Forelimb muscle (tissue), 1 donor: Measurements from ENCODE around the gene SLC15A3. TPM values are rescaled to one million over a fixed set of nuclear protein-coding genes. Genes with fewer than 3 reads are reported as not detected.
A peak's percentile ranks its signal among the peaks of the same experiment; 100 is the strongest.
"Not testable (repeated sequence)": the region's sequence is repeated elsewhere in the genome, so short reads cannot be mapped to it uniquely, and the experiment has no call there.

Source experiments
- DNase-seq: peaks from one replicate; pipeline ENCODE4 v3.0.0-alpha.2; 2013; ENCODE audit warnings: low read depth
- polyA plus RNA-seq: library from polyadenylated mRNA; unstranded; fragments of 120-200 nt; gene quantifications from one replicate; pipeline ENCODE4 v1.2.1, GENCODE V29; 2013; ENCODE audit not compliant: insufficient read length

SLC15A3 gene
- polyA plus RNA-seq, 1 donor = 18.2 TPM

GRCh38 chr11:60914633-60915247, 37.2 kb downstream of the SLC15A3 start:
- no peak for DNase-seq

- peak; percentile 90 for DNase-seq
Measured at GRCh38 chr11:60913793-60914632, 38.0 kb downstream of the SLC15A3 start, which contains the start of gene TMEM109. TSS of gene TMEM109 (plus strand) at chr11:60914158. CDS start at chr11:60919694, 5,536 bp downstream.

- DNase-seq = no peak
Measured at GRCh38 chr11:60912851-60913528, 39.0 kb downstream of the SLC15A3 start.

GRCh38 chr11:60912223-60912850, 39.6 kb downstream of the SLC15A3 start:
- DNase-seq = no peak

- DNase-seq = no peak
Measured at GRCh38 chr11:60910711-60911380, 41.1 kb downstream of the SLC15A3 start.

GRCh38 chr11:60910281-60910687, 41.7 kb downstream of the SLC15A3 start:
- DNase-seq = no peak

GRCh38 chr11:60909680-60910280, 42.2 kb downstream of the SLC15A3 start:
- DNase-seq = not testable (repeated sequence)

GRCh38 chr11:60908803-60909202, 43.2 kb downstream of the SLC15A3 start:
- no peak for DNase-seq

GRCh38 chr11:60906132-60906972, 45.6 kb downstream of the SLC15A3 start, which contains the start of gene PRPF19:
TSS of gene PRPF19 (minus strand) at chr11:60906585. CDS start at chr11:60906382, 203 bp downstream.
- peak; percentile 93 for DNase-seq

- DNase-seq = no peak
Measured at GRCh38 chr11:60905551-60906113, 46.3 kb downstream of the SLC15A3 start.

- no peak for DNase-seq
Measured at GRCh38 chr11:60905047-60905446, 46.9 kb downstream of the SLC15A3 start.

- no peak for DNase-seq
Measured at GRCh38 chr11:60902625-60903024, 49.4 kb downstream of the SLC15A3 start.

GRCh38 chr11:60900673-60901404, 51.1 kb downstream of the SLC15A3 start:
- no peak for DNase-seq

- no peak for DNase-seq
Measured at GRCh38 chr11:60899977-60900376, 52.0 kb downstream of the SLC15A3 start.

GRCh38 chr11:60899046-60899936, 52.7 kb downstream of the SLC15A3 start:
- no peak for DNase-seq

- no peak for DNase-seq
Measured at GRCh38 chr11:60897496-60897895, 54.5 kb downstream of the SLC15A3 start.

GRCh38 chr11:60895687-60896086, 56.3 kb downstream of the SLC15A3 start:
- DNase-seq = no peak
